K562 (cell line): ENCODE results near the gene PLXDC1. TPM values are rescaled to one million over a fixed set of nuclear protein-coding genes. Genes with fewer than 3 reads are reported as not detected.

ENCODE experiments used
- JUNB ChIP-seq: fragments of 450-650 bp; formaldehyde crosslinking; conservative IDR thresholded peaks from 2 replicates; pipeline ENCODE4 v1.4.0; 2020; ENCODE audit warnings: mild to moderate bottlenecking
- MTA2 ChIP-seq: fragments of 450-650 bp; IDR thresholded peaks from 2 replicates; pipeline ENCODE4 v1.6.1; 2016; ENCODE audit warnings: low read depth
- NR2C2 ChIP-seq, 2 experiments: fragments of 200-800 bp in 1 of 2; sonication (Bioruptor generic) in 1 of 2; sonication (generic) in 1 of 2; formaldehyde crosslinking in 1 of 2; IDR thresholded peaks; 2 replicates each; pipeline versions ENCODE4 v1.6.1 to v1.8.0; 2016 to 2022; ENCODE audit warnings: mild to moderate bottlenecking in 1 of 2, missing compliant biosample characterization in 1 of 2, missing genetic modification characterization in 1 of 2, missing genetic modification reagents in 1 of 2
- PBX2 ChIP-seq, 2 experiments: IDR thresholded peaks in 1 of 2; conservative IDR thresholded peaks in 1 of 2; 2 replicates each; pipeline ENCODE4 v1.6.1; 2016; ENCODE audit warnings: low read depth in 2 of 2, mild to moderate bottlenecking in 1 of 2, missing compliant biosample characterization in 1 of 2, missing genetic modification characterization in 1 of 2, moderate library complexity in 1 of 2
- RUNX1 ChIP-seq: sonication (generic); IDR thresholded peaks from 2 replicates; pipeline ENCODE4 v1.6.1; 2016; ENCODE audit warnings: antibody characterized with exemption, low read depth
- SMARCA4 ChIP-seq: fragments of 450-650 bp; IDR thresholded peaks from 2 replicates; pipeline ENCODE4 v1.6.1; 2016
- TCFL5 ChIP-seq: fragments of 250-450 bp; sonication (Bioruptor Pico); conservative IDR thresholded peaks from 2 replicates; pipeline ENCODE4 v1.6.1; 2021; ENCODE audit warnings: mild to moderate bottlenecking, moderate library complexity, matching md5 sums
- TGIF2 ChIP-seq: sonication (generic); formaldehyde crosslinking; IDR thresholded peaks from 2 replicates; pipeline ENCODE4 v1.8.1; 2022; ENCODE audit warnings: mild to moderate bottlenecking, missing genetic modification reagents, moderate library complexity
- THRAP3 ChIP-seq: fragments of 450-650 bp; IDR thresholded peaks from 2 replicates; pipeline ENCODE4 v1.6.1; 2016; ENCODE audit warnings: mild to moderate bottlenecking, inconsistent platforms, borderline replicate concordance
- THRB ChIP-seq: fragments of 450-650 bp; formaldehyde crosslinking; conservative IDR thresholded peaks from 2 replicates; pipeline ENCODE4 v1.4.0; 2022; ENCODE audit warnings: mild to moderate bottlenecking, missing genetic modification characterization
- ZNF583 ChIP-seq: fragments of 250-450 bp; sonication (Bioruptor Pico); IDR thresholded peaks from 2 replicates; pipeline ENCODE4 v1.4.0; 2020
- polyA plus RNA-seq, 8 experiments: library from polyadenylated mRNA; depleted of rRNA in 4 of 8; stranded (reverse) in 5 of 8; unstranded in 3 of 8; fragments of >200 nt; fragmentation: Nextera tagmentation in 2 of 8; fragmentation: Illumina TruSeq in 1 of 8; extraction: Ambion mirVana in 2 of 8; extraction: Trizol in 1 of 8; gene quantifications; 2 replicates each; pipeline versions ENCODE4 v1.2.1 to v1.2.3, GENCODE V29; 2011 to 2014; ENCODE audit warnings: inconsistent platforms in 1 of 8, missing spikeins in 1 of 8
- total RNA-seq, 7 experiments: library from RNA; depleted of rRNA in 6 of 7; stranded (reverse); fragments of >200 nt in 6 of 7; fragmentation: Illumina TruSeq in 2 of 7; extraction: Trizol in 2 of 7; gene quantifications; 2 replicates each; pipeline versions ENCODE4 v1.2.1 to v1.2.3, GENCODE V29; 2011 to 2021; ENCODE audit warnings: low replicate concordance in 1 of 7
- TF ChIP-seq, protein P1 (sequence below): IDR thresholded peaks from 2 replicates; pipeline ENCODE4 v1.6.1; 2012; ENCODE audit warnings: low read depth, low read length, improper control_type of control experiment, borderline replicate concordance
- TF ChIP-seq, protein P2 (sequence below): fragments of 250-450 bp; sonication (Bioruptor Pico); IDR thresholded peaks from 2 replicates; pipeline ENCODE4 v1.9.0; 2021; ENCODE audit warnings: mild to moderate bottlenecking
- TF ChIP-seq, protein P3 (sequence below): sonication (generic); formaldehyde crosslinking; IDR thresholded peaks from 2 replicates; pipeline ENCODE4 v1.8.0; 2023; ENCODE audit warnings: mild to moderate bottlenecking, missing genetic modification reagents
- TF ChIP-seq, protein P4 (sequence below), 3 experiments: IDR thresholded peaks in 2 of 3; conservative IDR thresholded peaks in 1 of 3; 2 replicates each; pipeline ENCODE4 v1.5.1; 2011 to 2012; ENCODE audit warnings: low read length in 3 of 3, mild to moderate bottlenecking in 3 of 3, control low read depth in 2 of 3, improper control_type of control experiment in 1 of 3, inconsistent platforms in 1 of 3, low read depth in 1 of 3, mixed read lengths in 1 of 3, moderate library complexity in 1 of 3; ENCODE audit not compliant: insufficient read depth in 2 of 3

The PLXDC1 gene
- total and polyA plus RNA-seq, 9 of the 15 experiments (the other 6 are each of a cell fraction or from before 2014, with no cell fraction given) = not detected

- no peak for TF ChIP-seq NR2C2 (CRISPR knock-in tag; IDR thresholded peaks at IDR 0.05)
- TF ChIP-seq NR2C2 (tag; IDR thresholded peaks at IDR 0.05) = peak; percentile 64; the same call in 1 of the 2 replicates
- no peak for TF ChIP-seq RUNX1
- TF ChIP-seq THRAP3 = no peak
- no peak for TF ChIP-seq TGIF2 (CRISPR knock-in tag)
- no peak for TF ChIP-seq PBX2 (CRISPR knock-in tag; IDR thresholded peaks at IDR 0.05; ENCODE audit: low read depth)
- no peak for TF ChIP-seq PBX2 (tag; conservative IDR thresholded peaks at IDR 0.05; ENCODE audit: low read depth)
- TF ChIP-seq MTA2 = no peak
- no peak for TF ChIP-seq TCFL5 (CRISPR knock-in tag)
- no peak for TF ChIP-seq JUNB (CRISPR knock-in tag)
- peak; percentile 11; the same call in 1 of the 2 replicates for TF ChIP-seq SMARCA4
- TF ChIP-seq, protein P1, sequence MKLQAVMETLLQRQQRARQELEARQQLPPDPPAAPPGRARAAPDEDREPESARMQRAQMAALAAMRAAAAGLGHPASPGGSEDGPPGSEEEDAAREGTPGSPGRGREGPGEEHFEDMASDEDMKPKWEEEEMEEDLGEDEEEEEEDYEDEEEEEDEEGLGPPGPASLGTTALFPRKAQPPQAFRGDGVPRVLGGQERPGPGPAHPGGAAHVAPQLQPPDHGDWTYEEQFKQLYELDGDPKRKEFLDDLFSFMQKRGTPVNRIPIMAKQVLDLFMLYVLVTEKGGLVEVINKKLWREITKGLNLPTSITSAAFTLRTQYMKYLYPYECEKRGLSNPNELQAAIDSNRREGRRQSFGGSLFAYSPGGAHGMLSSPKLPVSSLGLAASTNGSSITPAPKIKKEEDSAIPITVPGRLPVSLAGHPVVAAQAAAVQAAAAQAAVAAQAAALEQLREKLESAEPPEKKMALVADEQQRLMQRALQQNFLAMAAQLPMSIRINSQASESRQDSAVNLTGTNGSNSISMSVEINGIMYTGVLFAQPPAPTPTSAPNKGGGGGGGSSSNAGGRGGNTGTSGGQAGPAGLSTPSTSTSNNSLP = no peak
- TF ChIP-seq, protein P2, sequence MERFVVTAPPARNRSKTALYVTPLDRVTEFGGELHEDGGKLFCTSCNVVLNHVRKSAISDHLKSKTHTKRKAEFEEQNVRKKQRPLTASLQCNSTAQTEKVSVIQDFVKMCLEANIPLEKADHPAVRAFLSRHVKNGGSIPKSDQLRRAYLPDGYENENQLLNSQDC (CRISPR knock-in tag) = no peak
- TF ChIP-seq, protein P3, sequence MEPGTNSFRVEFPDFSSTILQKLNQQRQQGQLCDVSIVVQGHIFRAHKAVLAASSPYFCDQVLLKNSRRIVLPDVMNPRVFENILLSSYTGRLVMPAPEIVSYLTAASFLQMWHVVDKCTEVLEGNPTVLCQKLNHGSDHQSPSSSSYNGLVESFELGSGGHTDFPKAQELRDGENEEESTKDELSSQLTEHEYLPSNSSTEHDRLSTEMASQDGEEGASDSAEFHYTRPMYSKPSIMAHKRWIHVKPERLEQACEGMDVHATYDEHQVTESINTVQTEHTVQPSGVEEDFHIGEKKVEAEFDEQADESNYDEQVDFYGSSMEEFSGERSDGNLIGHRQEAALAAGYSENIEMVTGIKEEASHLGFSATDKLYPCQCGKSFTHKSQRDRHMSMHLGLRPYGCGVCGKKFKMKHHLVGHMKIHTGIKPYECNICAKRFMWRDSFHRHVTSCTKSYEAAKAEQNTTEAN (CRISPR knock-in tag) = no peak
- TF ChIP-seq THRB (CRISPR knock-in tag) = no peak
- no peak for TF ChIP-seq ZNF583
- TF ChIP-seq, protein P4, sequence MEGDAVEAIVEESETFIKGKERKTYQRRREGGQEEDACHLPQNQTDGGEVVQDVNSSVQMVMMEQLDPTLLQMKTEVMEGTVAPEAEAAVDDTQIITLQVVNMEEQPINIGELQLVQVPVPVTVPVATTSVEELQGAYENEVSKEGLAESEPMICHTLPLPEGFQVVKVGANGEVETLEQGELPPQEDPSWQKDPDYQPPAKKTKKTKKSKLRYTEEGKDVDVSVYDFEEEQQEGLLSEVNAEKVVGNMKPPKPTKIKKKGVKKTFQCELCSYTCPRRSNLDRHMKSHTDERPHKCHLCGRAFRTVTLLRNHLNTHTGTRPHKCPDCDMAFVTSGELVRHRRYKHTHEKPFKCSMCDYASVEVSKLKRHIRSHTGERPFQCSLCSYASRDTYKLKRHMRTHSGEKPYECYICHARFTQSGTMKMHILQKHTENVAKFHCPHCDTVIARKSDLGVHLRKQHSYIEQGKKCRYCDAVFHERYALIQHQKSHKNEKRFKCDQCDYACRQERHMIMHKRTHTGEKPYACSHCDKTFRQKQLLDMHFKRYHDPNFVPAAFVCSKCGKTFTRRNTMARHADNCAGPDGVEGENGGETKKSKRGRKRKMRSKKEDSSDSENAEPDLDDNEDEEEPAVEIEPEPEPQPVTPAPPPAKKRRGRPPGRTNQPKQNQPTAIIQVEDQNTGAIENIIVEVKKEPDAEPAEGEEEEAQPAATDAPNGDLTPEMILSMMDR (IDR thresholded peaks at IDR 0.05 in 2 of 3, conservative IDR thresholded peaks at IDR 0.05 in 1 of 3; ENCODE audit: insufficient read depth in 2 of 3, low read depth in 1 of 3, low read length in 3 of 3) = no peak
Observed at GRCh38 chr17:39014795-39015545, 136.5 kb downstream of the PLXDC1 start (continued).
